ENCODE results near the gene PDPN.

DNA sequence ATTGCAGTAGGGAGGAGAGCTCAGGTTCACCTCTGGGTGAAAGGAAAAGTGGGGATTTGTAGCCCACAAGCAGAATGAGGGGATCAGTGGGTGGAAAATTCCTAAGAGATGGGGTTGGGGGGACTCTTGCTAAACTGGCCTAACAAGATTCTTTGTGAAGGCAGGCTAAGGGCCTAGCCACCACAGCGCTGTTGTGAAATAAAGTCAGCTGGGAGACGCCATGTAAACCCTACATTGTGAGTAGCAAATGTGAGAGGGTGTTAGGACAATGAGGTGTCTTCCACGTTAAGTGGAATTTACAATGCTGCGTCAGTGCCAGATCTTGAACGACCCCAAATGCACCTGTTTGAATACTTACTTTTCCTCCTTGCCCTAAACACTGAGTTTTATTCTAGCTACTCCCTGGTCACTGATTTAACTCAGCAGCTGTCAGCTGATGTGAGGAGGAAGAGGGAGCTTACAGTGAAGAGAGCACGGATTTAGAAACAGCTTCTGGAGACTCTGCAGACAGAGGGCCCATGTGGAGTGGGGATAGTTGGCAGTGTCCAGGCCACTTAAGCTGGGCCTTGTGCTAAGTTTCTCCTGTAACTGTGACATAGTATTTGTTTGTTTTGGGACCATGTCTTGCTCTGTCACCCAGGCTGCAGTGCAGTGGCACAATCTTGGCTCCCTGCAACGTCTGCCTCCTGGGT is 17.3 kb downstream of the PDPN start:
- no peak for TF ChIP-seq POLR2A (IDR thresholded peaks at IDR 0.05)
- TF ChIP-seq, protein P1, sequence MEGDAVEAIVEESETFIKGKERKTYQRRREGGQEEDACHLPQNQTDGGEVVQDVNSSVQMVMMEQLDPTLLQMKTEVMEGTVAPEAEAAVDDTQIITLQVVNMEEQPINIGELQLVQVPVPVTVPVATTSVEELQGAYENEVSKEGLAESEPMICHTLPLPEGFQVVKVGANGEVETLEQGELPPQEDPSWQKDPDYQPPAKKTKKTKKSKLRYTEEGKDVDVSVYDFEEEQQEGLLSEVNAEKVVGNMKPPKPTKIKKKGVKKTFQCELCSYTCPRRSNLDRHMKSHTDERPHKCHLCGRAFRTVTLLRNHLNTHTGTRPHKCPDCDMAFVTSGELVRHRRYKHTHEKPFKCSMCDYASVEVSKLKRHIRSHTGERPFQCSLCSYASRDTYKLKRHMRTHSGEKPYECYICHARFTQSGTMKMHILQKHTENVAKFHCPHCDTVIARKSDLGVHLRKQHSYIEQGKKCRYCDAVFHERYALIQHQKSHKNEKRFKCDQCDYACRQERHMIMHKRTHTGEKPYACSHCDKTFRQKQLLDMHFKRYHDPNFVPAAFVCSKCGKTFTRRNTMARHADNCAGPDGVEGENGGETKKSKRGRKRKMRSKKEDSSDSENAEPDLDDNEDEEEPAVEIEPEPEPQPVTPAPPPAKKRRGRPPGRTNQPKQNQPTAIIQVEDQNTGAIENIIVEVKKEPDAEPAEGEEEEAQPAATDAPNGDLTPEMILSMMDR (IDR thresholded peaks at IDR 0.05) = peak in 1 of 12 donors; percentile 12

Data from heart left ventricle (tissue), 13 donors.